AG08395 (cell line): ENCODE data around the gene SEL1L.
A peak's percentile ranks its signal among the peaks of the same experiment; 100 is the strongest.
"Not testable (repeated sequence)": the region's sequence is repeated elsewhere in the genome, so short reads cannot be mapped to it uniquely, and the experiment has no call there.

Experiments
- DNase-seq: peaks from one replicate; pipeline ENCODE4 v3.0.0; 2012; ENCODE audit warnings: mixed read lengths, low spot score

Gene SEL1L

GRCh38 chr14:81446279-81447007, 87.2 kb downstream of the SEL1L start:
- no peak for DNase-seq

- no peak for DNase-seq
These were observed 92.0 kb downstream of the SEL1L start for GRCh38 chr14:81441626-81442134.

GRCh38 chr14:81440041-81440440, 93.6 kb downstream of the SEL1L start:
- no peak for DNase-seq

- DNase-seq = no peak
These were observed 96.4 kb downstream of the SEL1L start for GRCh38 chr14:81437244-81437643.

- DNase-seq = peak; percentile 94
These were observed 97.1 kb downstream of the SEL1L start for GRCh38 chr14:81436296-81437138.

- peak; percentile 30 for DNase-seq
These were observed 98.0 kb downstream of the SEL1L start for GRCh38 chr14:81435391-81436295.

GRCh38 chr14:81435048-81435390, 98.6 kb downstream of the SEL1L start:
- DNase-seq = no peak

- no peak for DNase-seq
These were observed 99.4 kb downstream of the SEL1L start for GRCh38 chr14:81434230-81434629.

GRCh38 chr14:81433378-81433777, 100.3 kb downstream of the SEL1L start:
- no peak for DNase-seq

GRCh38 chr14:81432219-81432661, 101.4 kb downstream of the SEL1L start:
- DNase-seq = no peak

GRCh38 chr14:81430235-81430634, 103.4 kb downstream of the SEL1L start:
- no peak for DNase-seq

- not testable (repeated sequence) for DNase-seq
These were observed 103.9 kb downstream of the SEL1L start for GRCh38 chr14:81429749-81430148.

GRCh38 chr14:81429028-81429427, 104.6 kb downstream of the SEL1L start:
- DNase-seq = no peak

GRCh38 chr14:81427348-81428058, 106.2 kb downstream of the SEL1L start:
- no peak for DNase-seq

- no peak for DNase-seq
These were observed 110.1 kb downstream of the SEL1L start for GRCh38 chr14:81423504-81423903.
